Activated CD4-positive, alpha-beta T cell treated with anti-CD3 and anti-CD28 coated beads, Interleukin-10, Interleukin-2, amounts not matched to agents 100 ng/mL and 50 ng/mL, durations not matched to agents 16 hours and 8 hours (primary cell): Measurements from ENCODE around the gene SCARB2.

ENCODE experiments used
- DNase-seq: peaks from one replicate; pipeline ENCODE4 v3.0.0-alpha.2; 2020

The SCARB2 gene

DNA sequence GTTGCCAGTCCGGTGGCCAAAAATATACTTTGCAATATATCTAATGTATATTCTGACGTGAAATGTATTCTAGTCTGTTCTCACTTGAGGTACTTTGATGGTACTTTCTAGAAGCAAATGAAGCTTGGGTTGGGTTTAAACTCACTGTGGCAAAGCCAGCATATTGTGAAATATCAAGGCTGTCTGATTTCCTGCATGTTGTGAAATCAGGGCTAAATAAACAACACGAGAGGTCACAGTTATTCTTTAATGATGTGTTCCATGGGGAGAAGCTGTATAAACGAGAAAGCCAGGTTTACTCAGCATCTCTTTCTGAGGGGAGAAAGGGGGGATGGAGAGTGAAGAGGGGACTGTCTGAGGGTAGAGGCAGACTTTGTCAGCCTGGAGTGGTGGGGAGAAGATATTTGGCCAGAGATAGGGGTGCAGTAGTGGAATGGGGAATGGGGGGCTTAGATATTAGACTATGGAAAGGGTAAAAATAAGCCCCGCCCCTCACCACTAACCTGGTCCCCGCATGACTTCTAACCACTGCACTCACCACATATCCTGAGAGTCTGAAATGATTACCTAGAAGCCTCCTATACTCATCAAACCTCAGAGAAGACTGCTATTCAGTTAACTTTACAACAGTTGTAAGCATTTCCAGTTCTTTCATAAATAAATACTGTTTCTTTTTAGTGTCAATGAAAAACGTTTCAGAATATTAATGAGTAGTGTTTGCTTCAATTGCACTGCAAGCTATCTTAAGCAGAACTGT is 5.9 kb upstream of the SCARB2 start:
- DNase-seq = no peak

DNA sequence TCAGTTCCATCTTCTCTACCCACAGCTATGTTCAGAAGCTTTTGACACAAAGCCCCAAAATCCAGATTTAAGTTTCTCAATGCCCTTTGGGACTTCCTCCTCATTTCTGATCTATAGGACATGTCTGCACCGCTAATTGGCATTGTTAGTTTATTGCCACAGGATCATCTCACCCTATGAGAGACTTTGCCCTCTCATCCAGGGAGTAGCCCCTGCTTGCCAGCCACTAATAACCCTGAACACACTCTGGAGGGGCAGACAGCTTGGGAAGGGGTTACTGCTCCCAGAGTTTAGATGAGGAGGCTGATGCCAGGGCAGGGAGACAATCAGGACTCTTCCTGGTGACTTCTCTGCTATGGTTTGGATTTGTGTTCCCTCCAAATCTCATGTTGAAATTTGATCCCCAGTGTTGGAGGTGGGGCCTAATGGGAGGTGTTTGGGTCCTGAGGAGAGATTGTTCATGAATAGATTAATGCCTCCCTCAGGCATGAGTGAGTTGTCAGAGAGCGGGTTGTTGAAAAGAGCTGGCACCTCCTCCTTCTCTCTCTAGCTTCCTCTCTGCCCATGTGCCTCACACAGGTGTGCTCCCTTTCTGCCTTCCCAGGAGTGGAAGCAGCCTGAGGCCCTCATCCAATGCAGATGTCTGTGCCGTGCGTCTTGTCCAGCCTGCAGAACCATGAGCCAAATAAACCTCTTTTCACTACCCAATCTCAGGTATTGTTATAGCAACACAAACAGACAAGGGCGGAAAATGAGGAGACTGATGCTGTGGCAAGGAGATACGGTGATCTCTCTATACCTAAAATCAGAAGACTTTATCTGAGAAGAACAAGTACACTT is 3.6 kb upstream of the SCARB2 start:
- DNase-seq = no peak

DNA sequence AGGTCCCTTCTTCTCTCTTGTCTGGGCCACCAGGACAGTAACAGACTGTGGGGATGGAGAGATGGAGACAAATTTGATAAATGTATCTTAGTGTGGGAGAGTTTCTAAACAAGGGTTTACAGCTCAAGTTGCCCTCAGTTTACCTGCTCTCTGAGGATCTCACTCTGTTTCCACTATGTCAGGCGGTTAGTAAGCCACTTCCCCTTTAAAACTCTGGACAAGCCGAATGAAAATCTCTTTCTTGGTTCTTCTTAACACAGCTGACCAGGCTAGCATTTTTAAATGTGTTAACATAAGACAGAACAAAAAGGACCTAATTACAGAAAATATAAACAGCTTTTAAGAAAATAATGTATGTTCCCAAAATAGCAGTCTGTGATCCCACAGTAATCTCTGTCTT is 2.9 kb upstream of the SCARB2 start:
- DNase-seq = no peak

- DNase-seq = no peak
Observed at GRCh38 chr4:76215077-76215476, 1.5 kb upstream of the SCARB2 start.

DNA sequence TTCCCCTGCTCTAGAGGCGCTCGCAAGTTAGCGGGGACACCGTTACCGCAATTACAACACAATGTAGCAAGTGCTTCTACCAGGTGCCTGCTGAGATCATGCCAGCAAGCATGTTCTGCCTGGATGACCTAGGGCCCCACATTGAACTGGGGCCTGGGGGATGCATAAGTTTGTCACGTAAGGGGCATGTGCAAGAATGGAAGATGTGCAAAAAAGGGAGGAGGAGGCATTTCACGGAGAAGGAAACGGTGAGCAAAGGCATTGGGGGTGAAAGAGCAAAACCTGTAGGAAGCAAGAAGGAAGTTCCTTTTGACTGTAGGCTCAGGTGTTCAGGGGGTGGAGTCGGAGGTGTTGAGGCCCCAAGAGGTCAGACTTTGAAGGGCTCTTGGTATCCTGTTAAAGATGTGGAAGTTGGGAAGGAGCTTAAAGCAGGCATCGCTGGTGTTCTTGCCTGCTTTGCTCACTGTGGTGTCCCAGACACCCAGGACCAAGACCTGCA is 602 bp upstream of the SCARB2 start:
- DNase-seq = no peak

- peak; percentile 23 for DNase-seq
Observed at GRCh38 chr4:76212851-76213414, 691 bp downstream of the SCARB2 start.

GRCh38 chr4:76211769-76212708 is 1.6 kb downstream of the SCARB2 start:
- DNase-seq = no peak

DNA sequence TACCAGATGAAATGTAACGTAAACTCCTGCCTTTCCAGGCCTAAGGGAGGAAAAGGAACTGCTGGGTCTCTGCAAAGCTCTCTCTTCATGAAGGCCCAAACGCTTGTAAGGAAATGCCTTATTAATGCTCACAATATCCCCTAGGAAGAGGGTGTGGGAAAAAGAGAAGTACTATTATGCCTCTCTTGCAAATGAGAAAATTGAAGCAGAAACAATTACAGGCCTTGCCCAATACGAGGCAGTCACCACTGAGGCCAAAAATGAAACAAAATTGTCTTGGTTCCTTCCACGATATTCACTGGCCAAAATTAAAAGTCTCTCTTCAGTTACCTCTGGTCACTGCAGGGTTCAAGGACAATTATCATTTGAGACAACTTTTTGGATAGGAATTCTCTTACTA is 3.2 kb downstream of the SCARB2 start:
- no peak for DNase-seq

- DNase-seq = no peak
Observed at GRCh38 chr4:76209881-76210280, 3.7 kb downstream of the SCARB2 start.

GRCh38 chr4:76208005-76208765 is 5.4 kb downstream of the SCARB2 start:
- no peak for DNase-seq

- no peak for DNase-seq
Observed at GRCh38 chr4:76207549-76207948, 6.1 kb downstream of the SCARB2 start.

- no peak for DNase-seq
Observed at GRCh38 chr4:76206222-76206942, 7.2 kb downstream of the SCARB2 start.

GRCh38 chr4:76205476-76205875 is 8.1 kb downstream of the SCARB2 start:
- DNase-seq = no peak

GRCh38 chr4:76204936-76205335 is 8.7 kb downstream of the SCARB2 start:
- DNase-seq = no peak

DNA sequence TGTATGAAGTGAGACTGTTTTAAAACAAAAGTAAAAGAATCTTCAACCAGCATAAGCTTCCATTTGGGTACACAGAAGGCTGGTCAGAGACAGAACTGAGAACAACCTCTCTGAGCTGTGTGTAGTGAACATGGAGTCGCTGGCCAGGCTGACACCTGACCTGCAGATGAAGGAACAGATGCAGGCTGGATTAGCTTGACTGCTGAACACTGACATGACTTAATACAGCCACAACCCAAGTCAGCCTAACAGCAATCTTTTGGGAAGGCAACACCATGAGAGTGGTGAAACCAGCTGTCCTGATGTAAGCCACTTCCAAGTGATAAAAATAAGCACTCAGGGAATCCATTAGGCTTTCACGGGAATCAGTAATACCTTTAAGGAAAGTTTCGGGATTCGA is 10.1 kb downstream of the SCARB2 start:
- no peak for DNase-seq

- no peak for DNase-seq
Observed at GRCh38 chr4:76201276-76201675, 12.3 kb downstream of the SCARB2 start.

GRCh38 chr4:76200771-76201231 is 12.8 kb downstream of the SCARB2 start:
- no peak for DNase-seq

- DNase-seq = peak; percentile 37
Observed at GRCh38 chr4:76199664-76200211, 13.9 kb downstream of the SCARB2 start.

- peak; percentile 74 for DNase-seq
Observed at GRCh38 chr4:76198411-76199237, 15.0 kb downstream of the SCARB2 start.

DNA sequence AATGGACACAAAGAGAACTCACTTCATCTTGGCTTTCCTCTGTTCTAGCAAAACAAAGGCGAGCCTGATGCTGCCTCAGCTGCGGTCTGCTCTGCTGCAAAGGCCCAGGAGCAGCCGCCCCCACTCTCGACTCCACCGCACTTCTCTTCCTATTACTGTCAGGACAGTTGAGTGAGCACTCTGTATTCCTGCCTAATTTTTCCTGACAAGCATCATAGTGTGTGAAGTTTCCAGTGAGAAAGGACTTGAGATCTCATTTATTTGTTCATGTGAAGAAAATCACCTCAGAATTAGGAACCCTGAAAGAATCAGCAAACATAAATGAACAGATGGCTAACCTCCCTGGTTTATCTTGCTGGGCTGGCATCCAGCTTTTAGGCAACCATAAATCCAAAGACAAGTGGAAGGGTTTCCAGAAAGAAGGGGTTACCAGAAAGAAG is 15.6 kb downstream of the SCARB2 start:
- peak; percentile 40 for DNase-seq
